ENCODE data around the gene KRT77.

Gene KRT77

GRCh38 chr12:52690351-52691075 lies 12.8 kb downstream of the KRT77 start:
- TF ChIP-seq, protein P1, sequence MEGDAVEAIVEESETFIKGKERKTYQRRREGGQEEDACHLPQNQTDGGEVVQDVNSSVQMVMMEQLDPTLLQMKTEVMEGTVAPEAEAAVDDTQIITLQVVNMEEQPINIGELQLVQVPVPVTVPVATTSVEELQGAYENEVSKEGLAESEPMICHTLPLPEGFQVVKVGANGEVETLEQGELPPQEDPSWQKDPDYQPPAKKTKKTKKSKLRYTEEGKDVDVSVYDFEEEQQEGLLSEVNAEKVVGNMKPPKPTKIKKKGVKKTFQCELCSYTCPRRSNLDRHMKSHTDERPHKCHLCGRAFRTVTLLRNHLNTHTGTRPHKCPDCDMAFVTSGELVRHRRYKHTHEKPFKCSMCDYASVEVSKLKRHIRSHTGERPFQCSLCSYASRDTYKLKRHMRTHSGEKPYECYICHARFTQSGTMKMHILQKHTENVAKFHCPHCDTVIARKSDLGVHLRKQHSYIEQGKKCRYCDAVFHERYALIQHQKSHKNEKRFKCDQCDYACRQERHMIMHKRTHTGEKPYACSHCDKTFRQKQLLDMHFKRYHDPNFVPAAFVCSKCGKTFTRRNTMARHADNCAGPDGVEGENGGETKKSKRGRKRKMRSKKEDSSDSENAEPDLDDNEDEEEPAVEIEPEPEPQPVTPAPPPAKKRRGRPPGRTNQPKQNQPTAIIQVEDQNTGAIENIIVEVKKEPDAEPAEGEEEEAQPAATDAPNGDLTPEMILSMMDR (IDR thresholded peaks at IDR 0.05; ENCODE audit: insufficient read depth, low read depth, low read length, missing control alignments): no peak
- no peak overlapping the region for H3K4me3 ChIP-seq (ENCODE audit: low read depth, low read length)
- no peak for DNase-seq (ENCODE audit: low read depth)

- TF ChIP-seq, protein P1 (IDR thresholded peaks at IDR 0.05; ENCODE audit: insufficient read depth, low read depth, low read length, missing control alignments): no peak
- DNase-seq (ENCODE audit: low read depth): no peak
- no peak overlapping the region for H3K4me3 ChIP-seq (ENCODE audit: low read depth, low read length)
Measured at GRCh38 chr12:52689936-52690335, 13.4 kb downstream of the KRT77 start.

GRCh38 chr12:52689239-52689638 lies 14.1 kb downstream of the KRT77 start:
- DNase-seq (ENCODE audit: low read depth): no peak
- H3K4me3 ChIP-seq (ENCODE audit: low read depth, low read length): no peak overlapping the region
- TF ChIP-seq, protein P1 (IDR thresholded peaks at IDR 0.05; ENCODE audit: insufficient read depth, low read depth, low read length, missing control alignments): no peak

DNA sequence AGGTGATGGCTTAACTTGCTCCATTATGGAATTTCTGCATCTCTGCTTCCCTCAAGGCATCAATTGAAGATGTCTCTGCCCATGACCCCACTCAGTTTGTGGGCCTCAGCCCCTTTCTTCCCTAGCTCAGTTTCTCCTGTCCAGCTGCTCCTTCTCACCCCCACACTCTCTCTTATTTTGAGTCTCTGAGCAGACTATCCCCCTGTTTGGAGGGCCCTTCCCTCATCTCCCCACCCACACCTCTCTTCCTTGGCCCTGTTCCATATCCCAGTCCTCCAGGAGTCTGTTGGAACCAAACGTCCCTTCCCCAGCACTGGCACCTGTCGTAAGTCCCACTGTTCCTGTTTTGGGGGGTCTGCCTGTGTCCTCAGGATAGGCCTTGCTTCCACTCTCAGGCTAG lies 14.8 kb downstream of the KRT77 start:
- no peak overlapping the region for H3K4me3 ChIP-seq (ENCODE audit: low read depth, low read length)
- no peak for DNase-seq (ENCODE audit: low read depth)
- TF ChIP-seq, protein P1 (IDR thresholded peaks at IDR 0.05; ENCODE audit: insufficient read depth, low read depth, low read length, missing control alignments): no peak

GRCh38 chr12:52687497-52688385 lies 15.6 kb downstream of the KRT77 start:
- TF ChIP-seq, protein P1 (IDR thresholded peaks at IDR 0.05; ENCODE audit: insufficient read depth, low read depth, low read length, missing control alignments): no peak
- no peak for DNase-seq (ENCODE audit: low read depth)
- H3K4me3 ChIP-seq (ENCODE audit: low read depth, low read length): no peak overlapping the region

GRCh38 chr12:52686756-52687487 lies 16.4 kb downstream of the KRT77 start:
- TF ChIP-seq, protein P1 (IDR thresholded peaks at IDR 0.05; ENCODE audit: insufficient read depth, low read depth, low read length, missing control alignments): no peak
- H3K4me3 ChIP-seq (ENCODE audit: low read depth, low read length): no peak overlapping the region
- no peak for DNase-seq (ENCODE audit: low read depth)
